ENCODE measurements around the gene CA4.
"Not testable (repeated sequence)": the region's sequence is repeated elsewhere in the genome, so short reads cannot be mapped to it uniquely, and the experiment has no call there.

Gene CA4

GRCh38 chr17:60180380-60180779, 30.6 kb downstream of the CA4 start:
- H3K4me3 ChIP-seq (ENCODE audit: low read length, poor library complexity, severe bottlenecking); H3K9me3 ChIP-seq (ENCODE audit: insufficient read depth, low read depth, low read length); H3K4me2 ChIP-seq (ENCODE audit: low read depth, low read length, poor library complexity, severe bottlenecking); H4K20me1 ChIP-seq (ENCODE audit: insufficient read depth, low read length, poor library complexity, severe bottlenecking); H3K9ac ChIP-seq (ENCODE audit: low read depth, low read length, poor library complexity, severe bottlenecking); H3K4me1 ChIP-seq (ENCODE audit: insufficient read depth, low read length, poor library complexity, severe bottlenecking); H2AFZ ChIP-seq (ENCODE audit: low read length); H3K27me3 ChIP-seq (ENCODE audit: insufficient read depth, low read length, poor library complexity, severe bottlenecking); H3F3A ChIP-seq (ENCODE audit: low read depth); H3K79me2 ChIP-seq (ENCODE audit: insufficient read depth, low read length); H3K9me2 ChIP-seq (replicated peaks; ENCODE audit: low read depth, low read length): not testable (repeated sequence)
- H3K36me3 ChIP-seq (ENCODE audit: insufficient read depth, low read length): peaks cover 37% of the 10 kb centered on the region; the same call in 1 of the 2 replicates

GRCh38 chr17:60186372-60186771, 36.6 kb downstream of the CA4 start:
- H3K9me2 ChIP-seq (replicated peaks; ENCODE audit: low read depth, low read length); H3K4me2 ChIP-seq (ENCODE audit: low read depth, low read length, poor library complexity, severe bottlenecking); H3K9me3 ChIP-seq (ENCODE audit: insufficient read depth, low read depth, low read length); H3K79me2 ChIP-seq (ENCODE audit: insufficient read depth, low read length); H3K4me1 ChIP-seq (ENCODE audit: insufficient read depth, low read length, poor library complexity, severe bottlenecking); H2AFZ ChIP-seq (ENCODE audit: low read length); H3K4me3 ChIP-seq (ENCODE audit: low read length, poor library complexity, severe bottlenecking); H3F3A ChIP-seq (ENCODE audit: low read depth); H4K20me1 ChIP-seq (ENCODE audit: insufficient read depth, low read length, poor library complexity, severe bottlenecking); H3K9ac ChIP-seq (ENCODE audit: low read depth, low read length, poor library complexity, severe bottlenecking); H3K27me3 ChIP-seq (ENCODE audit: insufficient read depth, low read length, poor library complexity, severe bottlenecking): not testable (repeated sequence)
- H3K36me3 ChIP-seq (ENCODE audit: insufficient read depth, low read length): peaks cover 43% of the 10 kb centered on the region; the same call in 1 of the 2 replicates

- H3K4me3 ChIP-seq (ENCODE audit: low read length, poor library complexity, severe bottlenecking); H3K9me3 ChIP-seq (ENCODE audit: insufficient read depth, low read depth, low read length); H3K9ac ChIP-seq (ENCODE audit: low read depth, low read length, poor library complexity, severe bottlenecking); H3K4me2 ChIP-seq (ENCODE audit: low read depth, low read length, poor library complexity, severe bottlenecking); H2AFZ ChIP-seq (ENCODE audit: low read length); H3K79me2 ChIP-seq (ENCODE audit: insufficient read depth, low read length); H4K20me1 ChIP-seq (ENCODE audit: insufficient read depth, low read length, poor library complexity, severe bottlenecking); H3K9me2 ChIP-seq (replicated peaks; ENCODE audit: low read depth, low read length); H3F3A ChIP-seq (ENCODE audit: low read depth); H3K27me3 ChIP-seq (ENCODE audit: insufficient read depth, low read length, poor library complexity, severe bottlenecking); H3K4me1 ChIP-seq (ENCODE audit: insufficient read depth, low read length, poor library complexity, severe bottlenecking): not testable (repeated sequence)
- H3K36me3 ChIP-seq (ENCODE audit: insufficient read depth, low read length): peaks cover 44% of the 10 kb centered on the region; the same call in 1 of the 2 replicates
Observed at GRCh38 chr17:60186846-60187745, 37.3 kb downstream of the CA4 start.

GRCh38 chr17:60188759-60189158, 39.0 kb downstream of the CA4 start:
- Histone ChIP-seq H3K9me3 (ENCODE audit: insufficient read depth, low read depth, low read length) (no peaks in the 10 kb centered on the region), H2AFZ (ENCODE audit: low read length) (no peak overlapping the region), H3K79me2 (ENCODE audit: insufficient read depth, low read length) (no peaks in the 10 kb centered on the region), H3K9me2 (replicated peaks; ENCODE audit: low read depth, low read length) (no peaks in the 10 kb centered on the region), H3K9ac (ENCODE audit: low read depth, low read length, poor library complexity, severe bottlenecking) (no peak overlapping the region), H3K4me2 (ENCODE audit: low read depth, low read length, poor library complexity, severe bottlenecking) (no peak overlapping the region), H3F3A (ENCODE audit: low read depth) (no peaks in the 10 kb centered on the region), H4K20me1 (ENCODE audit: insufficient read depth, low read length, poor library complexity, severe bottlenecking) (no peaks in the 10 kb centered on the region), H3K4me3 (ENCODE audit: low read length, poor library complexity, severe bottlenecking) (no peak overlapping the region), H3K27me3 (ENCODE audit: insufficient read depth, low read length, poor library complexity, severe bottlenecking) (no peaks in the 10 kb centered on the region), H3K4me1 (ENCODE audit: insufficient read depth, low read length, poor library complexity, severe bottlenecking) (peaks cover 8% of the 10 kb centered on the region), H3K36me3 (ENCODE audit: insufficient read depth, low read length) (peaks cover 48% of the 10 kb centered on the region; the same call in 1 of the 2 replicates)
- TF ChIP-seq EZH2phosphoT487 (IDR thresholded peaks at IDR 0.05; ENCODE audit: borderline replicate concordance) (no peak), CTCF (conservative IDR thresholded peaks at IDR 0.05; ENCODE audit: low read length) (no peak)

- not testable (repeated sequence) for H3K4me1 ChIP-seq (ENCODE audit: insufficient read depth, low read length, poor library complexity, severe bottlenecking); H3K9me2 ChIP-seq (replicated peaks; ENCODE audit: low read depth, low read length); H2AFZ ChIP-seq (ENCODE audit: low read length); H3K4me2 ChIP-seq (ENCODE audit: low read depth, low read length, poor library complexity, severe bottlenecking); H3K9me3 ChIP-seq (ENCODE audit: insufficient read depth, low read depth, low read length); H3K27me3 ChIP-seq (ENCODE audit: insufficient read depth, low read length, poor library complexity, severe bottlenecking); H4K20me1 ChIP-seq (ENCODE audit: insufficient read depth, low read length, poor library complexity, severe bottlenecking); H3F3A ChIP-seq (ENCODE audit: low read depth); H3K9ac ChIP-seq (ENCODE audit: low read depth, low read length, poor library complexity, severe bottlenecking); H3K4me3 ChIP-seq (ENCODE audit: low read length, poor library complexity, severe bottlenecking); H3K79me2 ChIP-seq (ENCODE audit: insufficient read depth, low read length)
- peaks cover 47% of the 10 kb centered on the region; the same call in 1 of the 2 replicates for H3K36me3 ChIP-seq (ENCODE audit: insufficient read depth, low read length)
Observed at GRCh38 chr17:60190032-60190431, 40.3 kb downstream of the CA4 start.

GRCh38 chr17:60193032-60193431, 43.3 kb downstream of the CA4 start:
- not testable (repeated sequence) for H3K9ac ChIP-seq (ENCODE audit: low read depth, low read length, poor library complexity, severe bottlenecking); H3K79me2 ChIP-seq (ENCODE audit: insufficient read depth, low read length); H4K20me1 ChIP-seq (ENCODE audit: insufficient read depth, low read length, poor library complexity, severe bottlenecking); H3K9me3 ChIP-seq (ENCODE audit: insufficient read depth, low read depth, low read length); H3K4me2 ChIP-seq (ENCODE audit: low read depth, low read length, poor library complexity, severe bottlenecking); H3K4me1 ChIP-seq (ENCODE audit: insufficient read depth, low read length, poor library complexity, severe bottlenecking); H3K4me3 ChIP-seq (ENCODE audit: low read length, poor library complexity, severe bottlenecking); H3K9me2 ChIP-seq (replicated peaks; ENCODE audit: low read depth, low read length); H3F3A ChIP-seq (ENCODE audit: low read depth); H3K27me3 ChIP-seq (ENCODE audit: insufficient read depth, low read length, poor library complexity, severe bottlenecking); H2AFZ ChIP-seq (ENCODE audit: low read length)
- H3K36me3 ChIP-seq (ENCODE audit: insufficient read depth, low read length): peaks cover 59% of the 10 kb centered on the region; the same call in 1 of the 2 replicates
